ENCODE results near the gene SLC25A24.

DNA sequence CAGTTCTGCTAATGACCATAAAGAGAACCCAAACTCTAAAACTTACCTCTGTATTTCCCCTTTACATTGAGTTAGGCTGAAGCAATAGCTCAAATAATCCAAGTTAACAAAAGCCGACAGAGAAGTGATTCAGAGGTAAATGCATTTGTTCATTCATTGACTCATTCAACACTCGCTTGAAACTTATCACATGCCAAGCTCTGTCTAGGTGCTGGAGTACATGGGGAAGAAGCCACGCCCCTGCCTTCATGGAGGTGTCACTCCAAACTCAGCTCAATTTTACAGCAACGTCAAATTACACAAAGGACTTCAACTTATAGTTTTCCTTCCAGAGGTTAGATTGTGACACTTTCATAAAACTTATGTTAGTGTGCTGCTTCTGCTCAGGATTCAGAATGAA lies 45.8 kb downstream of the SLC25A24 start:
- TF ChIP-seq, protein P1, sequence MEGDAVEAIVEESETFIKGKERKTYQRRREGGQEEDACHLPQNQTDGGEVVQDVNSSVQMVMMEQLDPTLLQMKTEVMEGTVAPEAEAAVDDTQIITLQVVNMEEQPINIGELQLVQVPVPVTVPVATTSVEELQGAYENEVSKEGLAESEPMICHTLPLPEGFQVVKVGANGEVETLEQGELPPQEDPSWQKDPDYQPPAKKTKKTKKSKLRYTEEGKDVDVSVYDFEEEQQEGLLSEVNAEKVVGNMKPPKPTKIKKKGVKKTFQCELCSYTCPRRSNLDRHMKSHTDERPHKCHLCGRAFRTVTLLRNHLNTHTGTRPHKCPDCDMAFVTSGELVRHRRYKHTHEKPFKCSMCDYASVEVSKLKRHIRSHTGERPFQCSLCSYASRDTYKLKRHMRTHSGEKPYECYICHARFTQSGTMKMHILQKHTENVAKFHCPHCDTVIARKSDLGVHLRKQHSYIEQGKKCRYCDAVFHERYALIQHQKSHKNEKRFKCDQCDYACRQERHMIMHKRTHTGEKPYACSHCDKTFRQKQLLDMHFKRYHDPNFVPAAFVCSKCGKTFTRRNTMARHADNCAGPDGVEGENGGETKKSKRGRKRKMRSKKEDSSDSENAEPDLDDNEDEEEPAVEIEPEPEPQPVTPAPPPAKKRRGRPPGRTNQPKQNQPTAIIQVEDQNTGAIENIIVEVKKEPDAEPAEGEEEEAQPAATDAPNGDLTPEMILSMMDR (IDR thresholded peaks at IDR 0.05): no peak
- no peak for TF ChIP-seq POLR2A (IDR thresholded peaks at IDR 0.05)
